IMR-90 (cell line): Measurements from ENCODE around the gene ANKLE2. TPM values are rescaled to one million over a fixed set of nuclear protein-coding genes. Genes with fewer than 3 reads are reported as not detected.

ENCODE experiments used
- ATAC-seq: fragments of 200-7000 bp; cut with Tn5 transposase; 2 replicates; pipeline ENCODE4 v1.9.1; 2020; ENCODE audit warnings: low read depth, mild to moderate bottlenecking, moderate library complexity
- BruUV-seq: library from RNA; stranded (reverse); fragments of 400-500 nt; replicated peaks from 2 replicates; lab custom pipeline; 2021; lab: Mats Ljungman, UMichigan
- CTCF ChIA-PET: fragments of 300-600 bp; formaldehyde crosslinking; extraction: SDS; loops from one replicate; lab custom pipeline; 2021; ENCODE audit warnings: antibody characterized with exemption; lab: Yijun Ruan, JAX
- POLR2A ChIA-PET: fragments of 300-600 bp; sonication (Branson Sonifier 250); formaldehyde crosslinking; loops from one replicate; lab custom pipeline; 2022; ENCODE audit warnings: antibody characterized with exemption; ENCODE audit not compliant: unreplicated experiment; lab: Charles Lee
- DNase-seq: peaks from one replicate; pipeline ENCODE4 v3.0.0; 2013
- H2AFZ ChIP-seq: replicated peaks from 2 replicates; pipeline ENCODE3; 2013; ENCODE audit warnings: low read length, mild to moderate bottlenecking; ENCODE audit not compliant: poor library complexity
- H2AK5ac ChIP-seq: 2 replicates; pipeline ENCODE4 v1.6.1; 2013; ENCODE audit warnings: low read depth, low read length, inconsistent platforms
- H2AK9ac ChIP-seq: replicated peaks from 2 replicates; pipeline ENCODE3; 2013; ENCODE audit warnings: mild to moderate bottlenecking, low read depth, low read length, moderate library complexity; ENCODE audit not compliant: poor library complexity
- H2BK120ac ChIP-seq: 2 replicates; pipeline ENCODE4 v1.6.1; 2013; ENCODE audit warnings: low read depth, low read length, inconsistent platforms
- H2BK15ac ChIP-seq: 3 replicates; pipeline ENCODE4 v1.6.1; 2013; ENCODE audit warnings: low read depth, low read length, inconsistent platforms
- H2BK20ac ChIP-seq: 2 replicates; pipeline ENCODE4 v1.6.1; 2013; ENCODE audit warnings: low read depth, mild to moderate bottlenecking, inconsistent platforms, low read length, moderate library complexity
- H2BK5ac ChIP-seq: 2 replicates; pipeline ENCODE4 v1.6.1; 2013; ENCODE audit warnings: mild to moderate bottlenecking, low read depth, low read length, inconsistent platforms; ENCODE audit not compliant: poor library complexity, severe bottlenecking
- H3K14ac ChIP-seq: replicated peaks from 2 replicates; pipeline ENCODE4 v1.6.1; 2013; ENCODE audit warnings: low read depth, low read length, inconsistent platforms
- H3K18ac ChIP-seq: 2 replicates; pipeline ENCODE4 v1.6.1; 2013; ENCODE audit warnings: low read depth, low read length, control low read depth
- H3K23ac ChIP-seq: 2 replicates; pipeline ENCODE4 v1.6.1; 2013; ENCODE audit warnings: low read depth, low read length, inconsistent platforms
- H3K27ac ChIP-seq: 2 replicates; pipeline ENCODE4 v1.5.1; 2013; ENCODE audit warnings: mild to moderate bottlenecking, control low read depth, low read length; ENCODE audit not compliant: insufficient read depth
- H3K27me3 ChIP-seq: 2 replicates; pipeline ENCODE4 v1.6.1; 2013; ENCODE audit warnings: low read length; ENCODE audit not compliant: control insufficient read depth, insufficient read depth
- H3K36me3 ChIP-seq: 2 replicates; pipeline ENCODE4 v1.6.1; 2013; ENCODE audit warnings: low read length, mixed read lengths; ENCODE audit not compliant: control insufficient read depth, insufficient read depth
- H3K4ac ChIP-seq: 2 replicates; pipeline ENCODE4 v1.6.1; 2013; ENCODE audit warnings: low read depth, low read length, inconsistent platforms
- H3K4me1 ChIP-seq: 2 replicates; pipeline ENCODE4 v1.6.1; 2013; ENCODE audit warnings: low read length, mixed read lengths; ENCODE audit not compliant: control insufficient read depth, insufficient read depth
- H3K4me2 ChIP-seq: 2 replicates; pipeline ENCODE4 v1.6.1; 2013; ENCODE audit warnings: low read depth, mild to moderate bottlenecking, control low read depth, low read length, moderate library complexity
- H3K4me3 ChIP-seq: 2 replicates; pipeline ENCODE4 v1.5.1; 2013; ENCODE audit warnings: low read depth, mild to moderate bottlenecking, control low read depth, low read length, moderate library complexity; ENCODE audit not compliant: insufficient read depth
- H3K56ac ChIP-seq: 2 replicates; pipeline ENCODE4 v1.6.1; 2013; ENCODE audit warnings: low read length, inconsistent platforms; ENCODE audit not compliant: insufficient read depth; ENCODE audit errors: extremely low read depth
- H3K79me1 ChIP-seq, 2 experiments: 2 replicates each; pipeline ENCODE4 v1.6.1; 2013; ENCODE audit warnings: low read length in 2 of 2, inconsistent platforms in 1 of 2, low read depth in 1 of 2
- H3K9ac ChIP-seq: 2 replicates; pipeline ENCODE4 v1.6.1; 2013; ENCODE audit warnings: low read depth, low read length, control low read depth
- H3K9me1 ChIP-seq: 2 replicates; pipeline ENCODE4 v1.6.1; 2013; ENCODE audit warnings: low read length, inconsistent platforms; ENCODE audit not compliant: insufficient read depth
- H3K9me3 ChIP-seq: 2 replicates; pipeline ENCODE4 v1.6.1; 2013; ENCODE audit warnings: low read length; ENCODE audit not compliant: control insufficient read depth, insufficient read depth
- H4K20me1 ChIP-seq: 2 replicates; pipeline ENCODE4 v1.6.1; 2013; ENCODE audit warnings: low read length, inconsistent platforms; ENCODE audit not compliant: insufficient read depth
- H4K5ac ChIP-seq: 2 replicates; pipeline ENCODE4 v1.6.1; 2013; ENCODE audit warnings: mild to moderate bottlenecking, low read depth, low read length, control low read depth
- H4K8ac ChIP-seq, 2 experiments: 2 replicates each; pipeline ENCODE4 v1.6.1; 2013; ENCODE audit warnings: low read depth in 2 of 2, low read length in 2 of 2, control low read depth in 1 of 2, inconsistent platforms in 1 of 2
- H4K91ac ChIP-seq: 2 replicates; pipeline ENCODE4 v1.6.1; 2013; ENCODE audit warnings: low read depth, low read length, inconsistent platforms; ENCODE audit not compliant: insufficient read depth
- BHLHE40 ChIP-seq: fragments of 150-350 bp; IDR thresholded peaks from 2 replicates; pipeline ENCODE4 v1.6.1; 2016; ENCODE audit warnings: mild to moderate bottlenecking, low read depth, low read length
- FOS ChIP-seq: fragments of 150-350 bp; IDR thresholded peaks from 2 replicates; pipeline ENCODE4 v1.6.1; 2016; ENCODE audit warnings: low read depth, low read length
- MAFK ChIP-seq: IDR thresholded peaks from 2 replicates; pipeline ENCODE4 v1.6.1; 2012; ENCODE audit warnings: low read depth, low read length, improper control_type of control experiment
- POLR2A ChIP-seq: IDR thresholded peaks from 2 replicates; pipeline ENCODE4 v1.6.1; 2012; ENCODE audit warnings: mild to moderate bottlenecking, low read depth, low read length
- RCOR1 ChIP-seq: IDR thresholded peaks from 2 replicates; pipeline ENCODE4 v1.6.1; 2012; ENCODE audit warnings: mild to moderate bottlenecking, low read length, improper control_type of control experiment; ENCODE audit not compliant: insufficient replicate concordance
- RFX5 ChIP-seq: IDR thresholded peaks from 2 replicates; pipeline ENCODE4 v1.8.0; 2012; ENCODE audit warnings: low read depth, mild to moderate bottlenecking, low read length, moderate library complexity
- WGBS, 2 experiments: methylation state at CpG; one replicate each; pipeline versions ENCODE4 v1.1.5 to v1.1.7; 2013; ENCODE audit warnings: missing lambda C conversion rate in 2 of 2; ENCODE audit not compliant: insufficient read length in 1 of 2; ENCODE audit errors: extremely low coverage in 2 of 2; 5-methylcytosine and 5-hydroxymethylcytosine counted together
- dilution Hi-C: fragments of 300-500 bp; cut with HindIII; formaldehyde crosslinking; loops from one replicate; pipeline ENCODE4 v1.14.3; 2018; ENCODE audit warnings: low sequenced_read_pairs; ENCODE audit not compliant: unreplicated experiment
- in situ Hi-C: fragments of 300-500 bp; cut with MboI; formaldehyde crosslinking; loops from 3 replicates; pipeline ENCODE4 v1.14.3; 2019; ENCODE audit warnings: low sequenced_read_pairs, inconsistent platforms, mixed read lengths
- intact Hi-C: fragments of 100-400 bp; cut with micrococcal nuclease; formaldehyde crosslinking; loops from 2 replicates; pipeline ENCODE4 v1.10.0; 2022
- polyA plus RNA-seq, 3 experiments: library from polyadenylated mRNA; depleted of rRNA; stranded (reverse); fragments of >200 nt; gene quantifications; 2 replicates each; pipeline ENCODE4 v1.2.3, GENCODE V29; 2012; ENCODE audit warnings: low replicate concordance in 1 of 3
- total RNA-seq: library from RNA; depleted of rRNA; stranded (reverse); fragments of >200 nt; gene quantifications from 2 replicates; pipeline ENCODE4 v1.2.3, GENCODE V29; 2012
- TF ChIP-seq, protein P1 (sequence below): conservative IDR thresholded peaks from 2 replicates; pipeline ENCODE4 v1.5.1; 2012; ENCODE audit warnings: mild to moderate bottlenecking, low read depth, low read length, improper control_type of control experiment

The ANKLE2 gene
- total and polyA plus RNA-seq, 2 of the 4 experiments (the other 2 are of a cell fraction) = 63.4 to 82.4 TPM

- TF ChIP-seq POLR2A (peak; percentile 76), MAFK (no peak), RFX5 (no peak)
These were observed 74.1 kb downstream of the ANKLE2 start, which contains the start of the genes POLE and PXMP2 (continued) for GRCh38 chr12:132687211-132688164.

DNA sequence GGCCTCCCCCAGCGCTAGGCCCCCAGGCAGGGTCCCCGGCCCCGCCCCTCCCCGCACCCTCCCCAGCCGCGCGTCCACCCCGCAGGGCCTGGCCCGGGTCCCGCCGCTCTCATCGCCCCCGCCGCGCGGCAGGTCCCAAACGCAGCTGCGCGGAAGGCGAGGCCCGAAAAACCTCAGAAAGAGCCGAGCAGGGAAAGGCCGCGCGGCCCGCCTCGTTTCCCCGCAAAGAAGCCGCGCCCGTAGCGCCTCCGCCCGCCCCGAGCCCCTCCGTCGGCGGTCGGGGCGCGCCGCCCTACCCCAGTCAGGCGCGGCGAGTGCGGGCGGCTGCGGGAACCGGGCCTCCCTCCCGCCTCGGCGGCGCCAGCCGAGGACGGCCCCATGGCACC lies 74.8 kb downstream of the ANKLE2 start:
- dilution Hi-C loops (no loop called here), in situ Hi-C loops (no loop called here), intact Hi-C loops (no loop called here)
- H4K8ac ChIP-seq = no peak overlapping the region
- H4K5ac ChIP-seq = no peak overlapping the region
- H3K4ac ChIP-seq = no peak overlapping the region
- 0% methylated on average over 38 of the region's 55 CpGs; no CpG with 5 or more reads in 1 of the 2 experiments for whole genome bisulfite sequencing, 2 experiments
- TF ChIP-seq RCOR1 (no peak), FOS (no peak), BHLHE40 (no peak), MAFK (no peak)
- TF ChIP-seq, protein P1, sequence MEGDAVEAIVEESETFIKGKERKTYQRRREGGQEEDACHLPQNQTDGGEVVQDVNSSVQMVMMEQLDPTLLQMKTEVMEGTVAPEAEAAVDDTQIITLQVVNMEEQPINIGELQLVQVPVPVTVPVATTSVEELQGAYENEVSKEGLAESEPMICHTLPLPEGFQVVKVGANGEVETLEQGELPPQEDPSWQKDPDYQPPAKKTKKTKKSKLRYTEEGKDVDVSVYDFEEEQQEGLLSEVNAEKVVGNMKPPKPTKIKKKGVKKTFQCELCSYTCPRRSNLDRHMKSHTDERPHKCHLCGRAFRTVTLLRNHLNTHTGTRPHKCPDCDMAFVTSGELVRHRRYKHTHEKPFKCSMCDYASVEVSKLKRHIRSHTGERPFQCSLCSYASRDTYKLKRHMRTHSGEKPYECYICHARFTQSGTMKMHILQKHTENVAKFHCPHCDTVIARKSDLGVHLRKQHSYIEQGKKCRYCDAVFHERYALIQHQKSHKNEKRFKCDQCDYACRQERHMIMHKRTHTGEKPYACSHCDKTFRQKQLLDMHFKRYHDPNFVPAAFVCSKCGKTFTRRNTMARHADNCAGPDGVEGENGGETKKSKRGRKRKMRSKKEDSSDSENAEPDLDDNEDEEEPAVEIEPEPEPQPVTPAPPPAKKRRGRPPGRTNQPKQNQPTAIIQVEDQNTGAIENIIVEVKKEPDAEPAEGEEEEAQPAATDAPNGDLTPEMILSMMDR = no peak
- DNase-seq (no peak), ATAC-seq (peak; percentile 49)
- BruUV-seq = no TSS peak
- no peak overlapping the region for H3K14ac ChIP-seq
- ChIA-PET CTCF (no interaction called here), POLR2A (no interaction called here)
- peak overlapping the region; percentile 11; the same call in 1 of the 2 replicates for H3K27ac ChIP-seq
- peaks cover 3% of the 10 kb centered on the region; the same call in 1 of the 2 replicates for H4K20me1 ChIP-seq
- peak overlapping the region; percentile 79 for H3K4me3 ChIP-seq
- H3K9me3 ChIP-seq = no peaks in the 10 kb centered on the region
- H3K18ac ChIP-seq = no peak overlapping the region
- peaks cover 17 to 18% of the 10 kb centered on the region in 2 experiments for H3K79me1 ChIP-seq
- no peak overlapping the region for H4K91ac ChIP-seq
- peak overlapping the region; percentile 94 for H2AFZ ChIP-seq
- H3K4me1 ChIP-seq = peaks cover 3% of the 10 kb centered on the region; the same call in 1 of the 2 replicates
- peak overlapping the region; percentile 41; the same call in 1 of the 2 replicates for H3K9ac ChIP-seq
- H2BK120ac ChIP-seq = no peak overlapping the region
- no peaks in the 10 kb centered on the region for H3K27me3 ChIP-seq
- no peak overlapping the region for H2BK5ac ChIP-seq
- H3K23ac ChIP-seq = no peak overlapping the region
- no peak overlapping the region for H2AK5ac ChIP-seq
- no peak overlapping the region for H2BK20ac ChIP-seq
- peaks cover 5% of the 10 kb centered on the region for H3K36me3 ChIP-seq
- peak overlapping the region; percentile 88 for H2AK9ac ChIP-seq
- peak overlapping the region; percentile 69; the same call in 1 of the 2 replicates for H3K4me2 ChIP-seq
- H3K56ac ChIP-seq = no peak overlapping the region
- H3K9me1 ChIP-seq = no peaks in the 10 kb centered on the region; the same call in 1 of the 2 replicates
- H2BK15ac ChIP-seq = no peak overlapping the region
